PC-9 (cell line): ENCODE measurements around the gene SEC62. TPM values are rescaled to one million over a fixed set of nuclear protein-coding genes. Genes with fewer than 3 reads are reported as not detected.

Experiments
- BruUV-seq: library from RNA; stranded (reverse); fragments of 400-500 nt; replicated peaks from 2 replicates; lab custom pipeline; 2021; lab: Mats Ljungman, UMichigan
- CTCF ChIA-PET: fragments of 300-600 bp; sonication (Branson Sonifier 250); formaldehyde crosslinking; loops from one replicate; lab custom pipeline; 2022; ENCODE audit warnings: antibody characterized with exemption; lab: Charles Lee
- POLR2A ChIA-PET: fragments of 300-600 bp; sonication (Branson Sonifier 250); formaldehyde crosslinking; loops from one replicate; lab custom pipeline; 2022; ENCODE audit warnings: antibody characterized with exemption; ENCODE audit not compliant: unreplicated experiment; lab: Charles Lee
- DNase-seq, 2 experiments: peaks; one replicate each; pipeline versions ENCODE4 v3.0.0 to v3.0.0-alpha.2; 2015 to 2022; ENCODE audit warnings: mixed read lengths in 1 of 2
- H2AFZ ChIP-seq: fragments of 200-600 bp; sonication (generic); 2 replicates; pipeline ENCODE4 v1.8.1; 2017; ENCODE audit warnings: antibody characterized with exemption
- H3F3A ChIP-seq: fragments of 200-600 bp; sonication (generic); 2 replicates; pipeline ENCODE4 v1.8.1; 2017; ENCODE audit warnings: antibody characterized with exemption, mild to moderate bottlenecking, low read depth; ENCODE audit not compliant: insufficient read depth
- H3K27ac ChIP-seq: fragments of 200-600 bp; sonication (generic); 2 replicates; pipeline ENCODE4 v1.6.1; 2016; ENCODE audit warnings: mixed run types
- H3K27me3 ChIP-seq: fragments of 200-600 bp; sonication (generic); 2 replicates; pipeline ENCODE4 v1.6.1; 2016; ENCODE audit warnings: low read depth, mixed run types; ENCODE audit not compliant: insufficient read depth
- H3K36me3 ChIP-seq: fragments of 200-600 bp; sonication (generic); 2 replicates; pipeline ENCODE4 v1.6.1; 2016; ENCODE audit warnings: low read depth, mixed run types
- H3K4me1 ChIP-seq: fragments of 200-600 bp; sonication (generic); replicated peaks from 2 replicates; pipeline ENCODE4 v1.6.1; 2016; ENCODE audit warnings: mixed run types; ENCODE audit not compliant: insufficient read depth
- H3K4me2 ChIP-seq: fragments of 200-600 bp; sonication (generic); 2 replicates; pipeline ENCODE4 v1.6.1; 2017; ENCODE audit warnings: mixed run types
- H3K4me3 ChIP-seq: fragments of 200-600 bp; sonication (generic); 2 replicates; pipeline ENCODE4 v1.6.1; 2016; ENCODE audit warnings: mixed run types
- H3K79me2 ChIP-seq: fragments of 200-600 bp; sonication (generic); 2 replicates; pipeline ENCODE4 v1.6.1; 2017; ENCODE audit warnings: low read depth, mixed run types
- H3K9me2 ChIP-seq: fragments of 200-600 bp; sonication (generic); 2 replicates; pipeline ENCODE4 v1.8.1; 2017; ENCODE audit warnings: mild to moderate bottlenecking; ENCODE audit not compliant: insufficient read depth
- H3K9me3 ChIP-seq: fragments of 200-600 bp; sonication (generic); 2 replicates; pipeline ENCODE4 v1.8.1; 2016; ENCODE audit warnings: low read depth; ENCODE audit not compliant: insufficient read depth
- H4K20me1 ChIP-seq: fragments of 200-600 bp; sonication (generic); 2 replicates; pipeline ENCODE4 v1.8.1; 2017; ENCODE audit not compliant: insufficient read depth
- CTCF ChIP-seq: fragments of 200-600 bp; sonication (generic); conservative IDR thresholded peaks from 2 replicates; pipeline ENCODE4 v1.6.1; 2017; ENCODE audit warnings: mixed run types, antibody characterized with exemption, mild to moderate bottlenecking, moderate library complexity
- EZH2 ChIP-seq: fragments of 200-600 bp; sonication (generic); IDR thresholded peaks from 2 replicates; pipeline ENCODE4 v1.8.0; 2017; ENCODE audit warnings: antibody characterized with exemption, low read depth
- intact Hi-C: fragments of 100-400 bp; cut with micrococcal nuclease; formaldehyde crosslinking; loops from one replicate; pipeline ENCODE4 v1.10.0; 2022; ENCODE audit not compliant: unreplicated experiment
- total RNA-seq: library from RNA; stranded (reverse); gene quantifications from 2 replicates; pipeline ENCODE4 v1.2.3, GENCODE V29; 2021

SEC62 gene
- total RNA-seq, 1 experiment from 2014 or later: 99.6 TPM

DNA sequence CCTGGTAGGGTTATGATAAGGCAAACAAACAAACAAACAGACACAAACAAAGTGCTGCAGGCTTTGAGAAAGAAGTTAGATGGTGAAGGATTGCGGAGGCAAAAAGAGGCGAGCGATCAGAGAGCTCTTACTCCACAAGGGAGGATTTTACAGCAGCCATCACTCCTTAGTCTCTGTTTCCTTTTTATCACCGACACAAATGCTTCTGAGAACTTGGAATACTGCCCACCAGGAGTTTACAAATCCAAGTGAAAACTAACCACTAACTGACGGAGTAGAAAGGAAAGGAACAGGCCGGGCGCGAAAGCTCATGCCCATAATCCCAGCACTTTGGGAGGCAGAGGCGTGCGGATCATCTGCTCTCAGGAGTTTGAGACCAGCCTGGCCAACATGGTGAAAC, 35.6 kb downstream of the SEC62 start:
- no peaks in the 10 kb centered on the region for H3K79me2 ChIP-seq
- H4K20me1 ChIP-seq: no peaks in the 10 kb centered on the region
- POLR2A ChIA-PET: no interaction called here
- no TSS peak for BruUV-seq
- TF ChIP-seq EZH2: no peak
- TF ChIP-seq CTCF: no peak
- H2AFZ ChIP-seq: no peak overlapping the region
- 0 out of 2 replicates have a peak, but pooled peaks cover 4% of the 10 kb centered on the region for H3K4me1 ChIP-seq
- DNase-seq: no peak
- H3K9me3 ChIP-seq: no peaks in the 10 kb centered on the region
- H3K27me3 ChIP-seq: no peaks in the 10 kb centered on the region
- intact Hi-C loops: no loop called here
- H3F3A ChIP-seq: peaks cover 6% of the 10 kb centered on the region; the same call in 1 of the 2 replicates
- no peak overlapping the region for H3K27ac ChIP-seq
- CTCF ChIA-PET: no interaction called here
- no peak overlapping the region for H3K4me3 ChIP-seq
- H3K36me3 ChIP-seq: no peaks in the 10 kb centered on the region
- no peaks in the 10 kb centered on the region for H3K9me2 ChIP-seq
- H3K4me2 ChIP-seq: no peak overlapping the region

- BruUV-seq: no TSS peak
- no peak overlapping the region for H3K4me2 ChIP-seq
Measured at GRCh38 chr3:170002879-170003278, 36.3 kb downstream of the SEC62 start.

GRCh38 chr3:170003881-170004356, 37.3 kb downstream of the SEC62 start:
- Histone ChIP-seq H3K36me3 (no peaks in the 10 kb centered on the region), H3K4me2 (no peak overlapping the region), H3K27me3 (no peaks in the 10 kb centered on the region), H3K79me2 (no peaks in the 10 kb centered on the region), H3K4me1 (0 out of 2 replicates have a peak, but pooled peaks cover under 1% of the 10 kb centered on the region), H2AFZ (no peak overlapping the region), H3K27ac (no peak overlapping the region), H3K4me3 (no peak overlapping the region), H3F3A (no peaks in the 10 kb centered on the region), H3K9me2 (no peaks in the 10 kb centered on the region), H4K20me1 (no peaks in the 10 kb centered on the region), H3K9me3 (no peaks in the 10 kb centered on the region)
- DNase-seq: no peak
- intact Hi-C loops: no loop called here
- CTCF ChIA-PET: no interaction called here
- no peak for TF ChIP-seq EZH2
- TF ChIP-seq CTCF: no peak
- no TSS peak for BruUV-seq
- POLR2A ChIA-PET: no interaction called here

More at GRCh38 chr3:170002879-170003278, 36.3 kb downstream of the SEC62 start:
- ChIA-PET CTCF (no interaction called here), POLR2A (no interaction called here)
- Histone ChIP-seq H3K4me3 (no peak overlapping the region), H3F3A (peaks cover 6% of the 10 kb centered on the region; the same call in 1 of the 2 replicates), H2AFZ (no peak overlapping the region), H3K79me2 (no peaks in the 10 kb centered on the region), H3K36me3 (no peaks in the 10 kb centered on the region), H4K20me1 (no peaks in the 10 kb centered on the region), H3K9me2 (no peaks in the 10 kb centered on the region), H3K9me3 (no peaks in the 10 kb centered on the region), H3K27me3 (no peaks in the 10 kb centered on the region), H3K4me1 (0 out of 2 replicates have a peak, but pooled peaks cover 4% of the 10 kb centered on the region), H3K27ac (no peak overlapping the region)
- TF ChIP-seq CTCF (no peak), EZH2 (no peak)
- DNase-seq: no peak
- intact Hi-C loops: no loop called here
